ENCODE results near the gene TMBIM4.

DNA sequence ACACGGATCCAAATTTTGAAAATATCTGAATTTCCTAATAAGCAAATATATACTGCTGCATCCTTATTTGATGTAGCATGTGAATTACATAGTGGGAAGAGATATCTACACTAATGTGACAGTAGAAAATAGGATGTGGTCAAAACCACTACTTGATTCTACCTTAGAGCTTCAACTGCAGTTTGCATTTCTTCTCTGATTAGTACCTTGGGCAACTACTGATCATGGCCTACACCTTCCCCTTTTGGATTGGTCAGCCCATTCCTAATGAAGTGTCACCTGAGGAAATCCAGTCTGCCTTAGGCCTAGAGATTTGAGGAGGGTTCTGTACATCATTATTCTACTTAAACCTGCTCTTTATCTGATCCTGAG is 49.9 kb downstream of the TMBIM4 start:
- TF ChIP-seq, protein P1, sequence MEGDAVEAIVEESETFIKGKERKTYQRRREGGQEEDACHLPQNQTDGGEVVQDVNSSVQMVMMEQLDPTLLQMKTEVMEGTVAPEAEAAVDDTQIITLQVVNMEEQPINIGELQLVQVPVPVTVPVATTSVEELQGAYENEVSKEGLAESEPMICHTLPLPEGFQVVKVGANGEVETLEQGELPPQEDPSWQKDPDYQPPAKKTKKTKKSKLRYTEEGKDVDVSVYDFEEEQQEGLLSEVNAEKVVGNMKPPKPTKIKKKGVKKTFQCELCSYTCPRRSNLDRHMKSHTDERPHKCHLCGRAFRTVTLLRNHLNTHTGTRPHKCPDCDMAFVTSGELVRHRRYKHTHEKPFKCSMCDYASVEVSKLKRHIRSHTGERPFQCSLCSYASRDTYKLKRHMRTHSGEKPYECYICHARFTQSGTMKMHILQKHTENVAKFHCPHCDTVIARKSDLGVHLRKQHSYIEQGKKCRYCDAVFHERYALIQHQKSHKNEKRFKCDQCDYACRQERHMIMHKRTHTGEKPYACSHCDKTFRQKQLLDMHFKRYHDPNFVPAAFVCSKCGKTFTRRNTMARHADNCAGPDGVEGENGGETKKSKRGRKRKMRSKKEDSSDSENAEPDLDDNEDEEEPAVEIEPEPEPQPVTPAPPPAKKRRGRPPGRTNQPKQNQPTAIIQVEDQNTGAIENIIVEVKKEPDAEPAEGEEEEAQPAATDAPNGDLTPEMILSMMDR (IDR thresholded peaks at IDR 0.05 in 2 of 3, conservative IDR thresholded peaks at IDR 0.05 in 1 of 3; ENCODE audit: control insufficient read depth in 2 of 3, extremely low read depth in 1 of 3, insufficient read depth in 1 of 3, low read depth in 3 of 3, low read length in 3 of 3): no peak
- TF ChIP-seq, protein P2, sequence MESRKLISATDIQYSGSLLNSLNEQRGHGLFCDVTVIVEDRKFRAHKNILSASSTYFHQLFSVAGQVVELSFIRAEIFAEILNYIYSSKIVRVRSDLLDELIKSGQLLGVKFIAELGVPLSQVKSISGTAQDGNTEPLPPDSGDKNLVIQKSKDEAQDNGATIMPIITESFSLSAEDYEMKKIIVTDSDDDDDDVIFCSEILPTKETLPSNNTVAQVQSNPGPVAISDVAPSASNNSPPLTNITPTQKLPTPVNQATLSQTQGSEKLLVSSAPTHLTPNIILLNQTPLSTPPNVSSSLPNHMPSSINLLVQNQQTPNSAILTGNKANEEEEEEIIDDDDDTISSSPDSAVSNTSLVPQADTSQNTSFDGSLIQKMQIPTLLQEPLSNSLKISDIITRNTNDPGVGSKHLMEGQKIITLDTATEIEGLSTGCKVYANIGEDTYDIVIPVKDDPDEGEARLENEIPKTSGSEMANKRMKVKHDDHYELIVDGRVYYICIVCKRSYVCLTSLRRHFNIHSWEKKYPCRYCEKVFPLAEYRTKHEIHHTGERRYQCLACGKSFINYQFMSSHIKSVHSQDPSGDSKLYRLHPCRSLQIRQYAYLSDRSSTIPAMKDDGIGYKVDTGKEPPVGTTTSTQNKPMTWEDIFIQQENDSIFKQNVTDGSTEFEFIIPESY (IDR thresholded peaks at IDR 0.05): no peak
- TF ChIP-seq SIN3A (IDR thresholded peaks at IDR 0.05; ENCODE audit: low read depth, low read length): no peak
- TF ChIP-seq, protein P3, sequence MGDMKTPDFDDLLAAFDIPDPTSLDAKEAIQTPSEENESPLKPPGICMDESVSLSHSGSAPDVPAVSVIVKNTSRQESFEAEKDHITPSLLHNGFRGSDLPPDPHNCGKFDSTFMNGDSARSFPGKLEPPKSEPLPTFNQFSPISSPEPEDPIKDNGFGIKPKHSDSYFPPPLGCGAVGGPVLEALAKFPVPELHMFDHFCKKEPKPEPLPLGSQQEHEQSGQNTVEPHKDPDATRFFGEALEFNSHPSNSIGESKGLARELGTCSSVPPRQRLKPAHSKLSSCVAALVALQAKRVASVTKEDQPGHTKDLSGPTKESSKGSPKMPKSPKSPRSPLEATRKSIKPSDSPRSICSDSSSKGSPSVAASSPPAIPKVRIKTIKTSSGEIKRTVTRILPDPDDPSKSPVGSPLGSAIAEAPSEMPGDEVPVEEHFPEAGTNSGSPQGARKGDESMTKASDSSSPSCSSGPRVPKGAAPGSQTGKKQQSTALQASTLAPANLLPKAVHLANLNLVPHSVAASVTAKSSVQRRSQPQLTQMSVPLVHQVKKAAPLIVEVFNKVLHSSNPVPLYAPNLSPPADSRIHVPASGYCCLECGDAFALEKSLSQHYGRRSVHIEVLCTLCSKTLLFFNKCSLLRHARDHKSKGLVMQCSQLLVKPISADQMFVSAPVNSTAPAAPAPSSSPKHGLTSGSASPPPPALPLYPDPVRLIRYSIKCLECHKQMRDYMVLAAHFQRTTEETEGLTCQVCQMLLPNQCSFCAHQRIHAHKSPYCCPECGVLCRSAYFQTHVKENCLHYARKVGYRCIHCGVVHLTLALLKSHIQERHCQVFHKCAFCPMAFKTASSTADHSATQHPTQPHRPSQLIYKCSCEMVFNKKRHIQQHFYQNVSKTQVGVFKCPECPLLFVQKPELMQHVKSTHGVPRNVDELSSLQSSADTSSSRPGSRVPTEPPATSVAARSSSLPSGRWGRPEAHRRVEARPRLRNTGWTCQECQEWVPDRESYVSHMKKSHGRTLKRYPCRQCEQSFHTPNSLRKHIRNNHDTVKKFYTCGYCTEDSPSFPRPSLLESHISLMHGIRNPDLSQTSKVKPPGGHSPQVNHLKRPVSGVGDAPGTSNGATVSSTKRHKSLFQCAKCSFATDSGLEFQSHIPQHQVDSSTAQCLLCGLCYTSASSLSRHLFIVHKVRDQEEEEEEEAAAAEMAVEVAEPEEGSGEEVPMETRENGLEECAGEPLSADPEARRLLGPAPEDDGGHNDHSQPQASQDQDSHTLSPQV (IDR thresholded peaks at IDR 0.05): no peak
- TF ChIP-seq CHD1 (IDR thresholded peaks at IDR 0.05; ENCODE audit: low read depth, low read length): no peak
- TF ChIP-seq, protein P4, sequence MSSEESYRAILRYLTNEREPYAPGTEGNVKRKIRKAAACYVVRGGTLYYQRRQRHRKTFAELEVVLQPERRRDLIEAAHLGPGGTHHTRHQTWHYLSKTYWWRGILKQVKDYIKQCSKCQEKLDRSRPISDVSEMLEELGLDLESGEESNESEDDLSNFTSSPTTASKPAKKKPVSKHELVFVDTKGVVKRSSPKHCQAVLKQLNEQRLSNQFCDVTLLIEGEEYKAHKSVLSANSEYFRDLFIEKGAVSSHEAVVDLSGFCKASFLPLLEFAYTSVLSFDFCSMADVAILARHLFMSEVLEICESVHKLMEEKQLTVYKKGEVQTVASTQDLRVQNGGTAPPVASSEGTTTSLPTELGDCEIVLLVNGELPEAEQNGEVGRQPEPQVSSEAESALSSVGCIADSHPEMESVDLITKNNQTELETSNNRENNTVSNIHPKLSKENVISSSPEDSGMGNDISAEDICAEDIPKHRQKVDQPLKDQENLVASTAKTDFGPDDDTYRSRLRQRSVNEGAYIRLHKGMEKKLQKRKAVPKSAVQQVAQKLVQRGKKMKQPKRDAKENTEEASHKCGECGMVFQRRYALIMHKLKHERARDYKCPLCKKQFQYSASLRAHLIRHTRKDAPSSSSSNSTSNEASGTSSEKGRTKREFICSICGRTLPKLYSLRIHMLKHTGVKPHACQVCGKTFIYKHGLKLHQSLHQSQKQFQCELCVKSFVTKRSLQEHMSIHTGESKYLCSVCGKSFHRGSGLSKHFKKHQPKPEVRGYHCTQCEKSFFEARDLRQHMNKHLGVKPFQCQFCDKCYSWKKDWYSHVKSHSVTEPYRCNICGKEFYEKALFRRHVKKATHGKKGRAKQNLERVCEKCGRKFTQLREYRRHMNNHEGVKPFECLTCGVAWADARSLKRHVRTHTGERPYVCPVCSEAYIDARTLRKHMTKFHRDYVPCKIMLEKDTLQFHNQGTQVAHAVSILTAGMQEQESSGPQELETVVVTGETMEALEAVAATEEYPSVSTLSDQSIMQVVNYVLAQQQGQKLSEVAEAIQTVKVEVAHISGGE (CRISPR knock-in tag; IDR thresholded peaks at IDR 0.05): no peak
- TF ChIP-seq STAT3 (IDR thresholded peaks at IDR 0.05; ENCODE audit: low read depth, low read length): no peak

Measured in GM12878 (cell line).